Measurements from ENCODE around the gene ETV2. TPM values are rescaled to one million over a fixed set of nuclear protein-coding genes. Genes with fewer than 3 reads are reported as not detected.

The ETV2 gene
- total RNA-seq, 4 donors from 2014 or later: 0.23 TPM; not detected in 3

GRCh38 chr19:35655600-35655999 lies 14.1 kb downstream of the ETV2 start:
- peaks cover 0 to 96% of the 10 kb centered on the region in 2 donors for H3K36me3 ChIP-seq
- DNase-seq: no peak
- no peak overlapping the region for H3K4me3 ChIP-seq
- intact Hi-C loops (cut with DNase I; ENCODE audit: low total_unique reads): no loop called here
- no peaks in the 10 kb centered on the region for H3K27me3 ChIP-seq
- H3K27ac ChIP-seq: no peak overlapping the region
- no peaks in the 10 kb centered on the region for H3K9me3 ChIP-seq
- no peaks in the 10 kb centered on the region for H3K4me1 ChIP-seq
- no peak for ATAC-seq
- TF ChIP-seq CTCF (IDR thresholded peaks at IDR 0.05 in 4 of 5, conservative IDR thresholded peaks at IDR 0.05 in 1 of 5) (no peak), POLR2A (IDR thresholded peaks at IDR 0.05) (no peak)
- in situ Hi-C loops (cut with MboI; ENCODE audit: low sequenced_read_pairs in 4 of 4): no loop called here

DNA sequence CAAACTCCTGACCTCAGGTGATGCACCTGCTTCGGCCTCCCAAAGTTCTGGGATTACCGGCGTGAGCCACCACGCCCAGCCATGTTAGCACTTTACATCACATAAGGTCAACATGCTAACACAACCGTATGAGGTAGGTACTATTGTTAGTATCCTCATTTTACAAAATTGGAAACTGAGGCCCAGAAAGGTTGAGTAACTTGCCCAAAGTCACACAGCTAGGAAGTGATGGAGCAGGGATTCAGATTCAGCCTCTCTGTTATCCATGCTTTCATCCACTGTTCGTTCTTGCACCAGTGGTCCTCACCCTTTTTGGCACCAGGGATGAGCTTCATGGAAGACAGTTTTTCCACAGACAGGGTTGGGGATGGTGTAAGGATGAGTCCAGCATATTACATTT lies 15.2 kb downstream of the ETV2 start:
- Histone ChIP-seq H3K9me3 (no peaks in the 10 kb centered on the region), H3K4me3 (no peak overlapping the region), H3K27me3 (no peaks in the 10 kb centered on the region), H3K36me3 (peaks cover 0 to 92% of the 10 kb centered on the region in 2 donors), H3K4me1 (no peaks in the 10 kb centered on the region), H3K27ac (no peak overlapping the region)
- TF ChIP-seq CTCF (IDR thresholded peaks at IDR 0.05 in 4 of 5, conservative IDR thresholded peaks at IDR 0.05 in 1 of 5) (no peak), POLR2A (IDR thresholded peaks at IDR 0.05) (no peak)
- DNase-seq (no peak), ATAC-seq (no peak)
- in situ Hi-C loops (cut with MboI; ENCODE audit: low sequenced_read_pairs in 4 of 4): no loop called here
- intact Hi-C loops (cut with DNase I; ENCODE audit: low total_unique reads): no loop called here

GRCh38 chr19:35657904-35658700 lies 16.6 kb downstream of the ETV2 start:
- H3K27me3 ChIP-seq: no peaks in the 10 kb centered on the region
- peaks cover 0 to 82% of the 10 kb centered on the region in 2 donors for H3K36me3 ChIP-seq
- TF ChIP-seq CTCF (IDR thresholded peaks at IDR 0.05 in 4 of 5, conservative IDR thresholded peaks at IDR 0.05 in 1 of 5): no peak
- no peak for TF ChIP-seq POLR2A (IDR thresholded peaks at IDR 0.05)
- no peaks in the 10 kb centered on the region for H3K9me3 ChIP-seq
- H3K4me3 ChIP-seq: no peak overlapping the region
- no peak overlapping the region for H3K27ac ChIP-seq
- ATAC-seq (no peak), DNase-seq (no peak)
- in situ Hi-C loops (cut with MboI; ENCODE audit: low sequenced_read_pairs in 4 of 4) (no loop called here), intact Hi-C loops (cut with DNase I; ENCODE audit: low total_unique reads) (no loop called here)
- H3K4me1 ChIP-seq: no peaks in the 10 kb centered on the region

DNA sequence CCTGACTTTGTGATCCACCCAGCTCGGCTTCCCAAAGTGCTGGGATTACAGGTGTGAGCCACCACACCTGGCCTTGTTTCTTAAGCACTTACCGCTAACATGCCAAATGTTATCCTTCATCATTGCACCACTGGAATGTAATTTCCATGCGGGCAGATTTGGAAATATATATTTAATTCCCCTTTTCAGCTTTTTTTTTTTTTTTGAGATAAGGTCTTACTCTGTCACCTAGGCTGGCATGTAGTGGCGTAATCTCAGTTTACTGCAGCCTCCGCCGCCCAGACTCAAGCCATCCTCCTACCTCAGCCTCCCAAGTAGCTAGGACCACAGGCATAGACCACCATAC lies 20.4 kb downstream of the ETV2 start:
- no peak overlapping the region for H3K27ac ChIP-seq

More for the DNA sequence above, 20.4 kb downstream of the ETV2 start:
- no peaks in the 10 kb centered on the region for H3K27me3 ChIP-seq
- no peaks in the 10 kb centered on the region for H3K4me1 ChIP-seq
- H3K9me3 ChIP-seq: no peaks in the 10 kb centered on the region
- DNase-seq: no peak
- intact Hi-C loops (cut with DNase I; ENCODE audit: low total_unique reads) (no loop called here), in situ Hi-C loops (cut with MboI; ENCODE audit: low sequenced_read_pairs in 4 of 4) (no loop called here)
- H3K4me3 ChIP-seq: no peak overlapping the region
- peaks cover 0 to 43% of the 10 kb centered on the region in 2 donors for H3K36me3 ChIP-seq
- TF ChIP-seq CTCF (IDR thresholded peaks at IDR 0.05 in 4 of 5, conservative IDR thresholded peaks at IDR 0.05 in 1 of 5): no peak
- no peak for TF ChIP-seq POLR2A (IDR thresholded peaks at IDR 0.05)
- no peak for ATAC-seq
